Endothelial cell of umbilical vein (primary cell): ENCODE measurements around the gene ADGRD1. TPM values are rescaled to one million over a fixed set of nuclear protein-coding genes. Genes with fewer than 3 reads are reported as not detected.

ENCODE experiments used
- BruUV-seq: library from RNA; stranded (reverse); fragments of 400-500 nt; replicated peaks from 2 replicates; lab custom pipeline; 2021; lab: Mats Ljungman, UMichigan
- CTCF ChIA-PET: fragments of 300-600, 350-600 bp; sonication (Branson Sonifier 250); formaldehyde crosslinking; loops from one replicate; lab custom pipeline; 2021; ENCODE audit warnings: antibody characterized with exemption, inconsistent platforms; lab: Charles Lee
- POLR2A ChIA-PET: fragments of 300-600, 350-600 bp; sonication (Branson Sonifier 250); formaldehyde crosslinking; loops from one replicate; lab custom pipeline; 2021; ENCODE audit warnings: antibody characterized with exemption, inconsistent platforms; lab: Charles Lee
- DNase-seq: peaks from one replicate; pipeline ENCODE4 v3.0.0-alpha.2; 2011; ENCODE audit warnings: low read depth, low spot score
- FAIRE-seq: peaks from 2 replicates; lab custom pipeline; 2011; peaks lifted over from hg19 to GRCh38; lab: Jason Lieb, UNC
- H2AFZ ChIP-seq: 2 replicates; pipeline ENCODE4 v1.6.0; 2012; ENCODE audit warnings: low read depth, low read length, control low read depth, inconsistent platforms
- H3K27ac ChIP-seq: 2 replicates; pipeline ENCODE4 v1.5.1; 2011; ENCODE audit warnings: low read depth, mild to moderate bottlenecking, control low read depth, low read length, moderate library complexity; ENCODE audit not compliant: insufficient read depth
- H3K27me3 ChIP-seq, 2 experiments: 2 replicates each; pipeline versions ENCODE4 v1.6.0 to v1.6.1; 2011; ENCODE audit warnings: low read length in 2 of 2, mixed read lengths in 1 of 2; ENCODE audit not compliant: control insufficient read depth in 2 of 2, insufficient read depth in 2 of 2
- H3K36me3 ChIP-seq, 2 experiments: 2 replicates in 1 of 2; 3 replicates in 1 of 2; pipeline ENCODE4 v1.5.1; 2011; ENCODE audit warnings: low read length in 2 of 2, mild to moderate bottlenecking in 1 of 2, moderate library complexity in 1 of 2; ENCODE audit not compliant: control insufficient read depth in 2 of 2, insufficient read depth in 2 of 2; ENCODE audit errors: extremely low read depth in 1 of 2
- H3K4me1 ChIP-seq: 3 replicates; pipeline ENCODE4 v1.5.1; 2011; ENCODE audit warnings: mild to moderate bottlenecking, low read length; ENCODE audit not compliant: control insufficient read depth, insufficient read depth; ENCODE audit errors: extremely low read depth
- H3K4me2 ChIP-seq: 2 replicates; pipeline ENCODE4 v1.6.1; 2011; ENCODE audit warnings: low read length, control low read depth, mixed read lengths; ENCODE audit not compliant: insufficient read depth
- H3K4me3 ChIP-seq, 3 experiments: fragments of 200-600 bp in 1 of 3; sonication (generic), shearing (Covaris generic) in 1 of 3; replicated peaks in 1 of 3; 2 replicates each; pipeline ENCODE4 v1.5.1; 2011 to 2016; ENCODE audit warnings: control low read depth in 3 of 3, low read length in 3 of 3, mild to moderate bottlenecking in 2 of 3, inconsistent platforms in 1 of 3, low read depth in 1 of 3, moderate library complexity in 1 of 3; ENCODE audit not compliant: insufficient read depth in 1 of 3
- H3K79me2 ChIP-seq: 2 replicates; pipeline ENCODE4 v1.6.0; 2012; ENCODE audit warnings: low read length, inconsistent platforms; ENCODE audit not compliant: control insufficient read depth, insufficient read depth
- H3K9ac ChIP-seq: replicated peaks from 2 replicates; pipeline ENCODE3; 2011; ENCODE audit warnings: low read length, control low read depth; ENCODE audit not compliant: insufficient read depth; ENCODE audit errors: extremely low read depth
- H3K9me1 ChIP-seq: replicated peaks from 3 replicates; pipeline ENCODE4 v1.6.0; 2011; ENCODE audit warnings: mild to moderate bottlenecking, low read length; ENCODE audit not compliant: control insufficient read depth, insufficient read depth; ENCODE audit errors: extremely low read depth
- H3K9me3 ChIP-seq: replicated peaks from 2 replicates; pipeline ENCODE4 v1.5.1; 2012; ENCODE audit warnings: low read length, inconsistent platforms; ENCODE audit not compliant: control insufficient read depth, insufficient read depth
- H4K20me1 ChIP-seq: replicated peaks from 2 replicates; pipeline ENCODE3; 2011; ENCODE audit warnings: mild to moderate bottlenecking, low read length; ENCODE audit not compliant: control insufficient read depth, insufficient read depth; ENCODE audit errors: extremely low read depth
- CTCF ChIP-seq, 2 donors: IDR thresholded peaks; 1 replicate in 1 of 2; 2 replicates in 1 of 2; pipeline ENCODE4 v1.5.1; 2011; ENCODE audit warnings: low read length in 2 of 2, mild to moderate bottlenecking in 2 of 2, moderate library complexity in 2 of 2, control low read depth in 1 of 2, inconsistent platforms in 1 of 2, low read depth in 1 of 2; ENCODE audit not compliant: insufficient read depth in 1 of 2; ENCODE audit errors: extremely low read depth in 1 of 2
- EZH2 ChIP-seq: IDR thresholded peaks from 2 replicates; pipeline ENCODE4 v1.6.1; 2012; ENCODE audit warnings: borderline replicate concordance, low read depth, mild to moderate bottlenecking, moderate library complexity, low read length, inconsistent platforms; ENCODE audit not compliant: severe bottlenecking
- FOS ChIP-seq: IDR thresholded peaks from 2 replicates; pipeline ENCODE4 v1.6.1; 2011; ENCODE audit warnings: mild to moderate bottlenecking, low read length, moderate library complexity, borderline replicate concordance; ENCODE audit not compliant: insufficient read depth
- GATA2 ChIP-seq: IDR thresholded peaks from 2 replicates; pipeline ENCODE4 v1.7.0; 2011; ENCODE audit warnings: low read depth, mild to moderate bottlenecking, moderate library complexity, mixed read lengths, low read length; ENCODE audit not compliant: insufficient read length, insufficient read depth
- JUN ChIP-seq: IDR thresholded peaks from 2 replicates; pipeline ENCODE4 v1.6.1; 2011; ENCODE audit warnings: borderline replicate concordance, low read depth; ENCODE audit not compliant: insufficient read length, insufficient read depth
- MYC ChIP-seq: IDR thresholded peaks from one replicate; pipeline ENCODE4 v1.6.1; 2011; ENCODE audit warnings: mild to moderate bottlenecking, low read depth, low read length
- POLR2A ChIP-seq: IDR thresholded peaks from 2 replicates; pipeline ENCODE4 v1.6.1; 2012; ENCODE audit warnings: low read depth, mild to moderate bottlenecking, control low read depth, low read length
- POLR2AphosphoS5 ChIP-seq: IDR thresholded peaks from 2 replicates; pipeline ENCODE4 v1.6.1; 2012; ENCODE audit warnings: low read depth, mild to moderate bottlenecking, control low read depth, low read length, moderate library complexity; ENCODE audit not compliant: insufficient read depth
- dilution Hi-C: fragments of 300-500 bp; cut with MboI; formaldehyde crosslinking; loops from one replicate; pipeline ENCODE4 v1.15.0; 2019; ENCODE audit warnings: low sequenced_read_pairs; ENCODE audit not compliant: extremely low pct_ligation_motif_present
- intact Hi-C: fragments of 100-400 bp; cut with micrococcal nuclease; formaldehyde crosslinking; loops from one replicate; pipeline ENCODE4 v1.10.0; 2022
- polyA plus RNA-seq, 4 experiments: library from polyadenylated mRNA; depleted of rRNA in 3 of 4; stranded (reverse) in 3 of 4; unstranded in 1 of 4; fragments of >200 nt; gene quantifications; 2 replicates each; pipeline versions ENCODE4 v1.2.1 to v1.2.3, GENCODE V29; 2011 to 2012; ENCODE audit warnings: missing spikeins in 1 of 4
- total RNA-seq: library from RNA; stranded (reverse); gene quantifications from 2 replicates; pipeline ENCODE4 v1.2.3, GENCODE V29; 2021
- TF ChIP-seq, protein P1 (sequence below): IDR thresholded peaks from 2 replicates; pipeline ENCODE4 v1.6.1; 2011; ENCODE audit not compliant: insufficient read depth, insufficient read length

Gene ADGRD1
- total and polyA plus RNA-seq, 2 donors (not counting 3 experiments of a cell fraction or from before 2014, with no cell fraction given), result 0.07 TPM; not detected in 1

- FAIRE-seq (no peak), DNase-seq (no peak)
- no peaks in the 10 kb centered on the region for H4K20me1 ChIP-seq
- intact Hi-C loops, result no loop called here
- dilution Hi-C loops, result no loop called here
- H3K27ac ChIP-seq, result no peak overlapping the region
- H3K9me3 ChIP-seq, result no peaks in the 10 kb centered on the region
- TF ChIP-seq FOS (no peak), GATA2 (no peak), EZH2 (no peak), POLR2AphosphoS5 (no peak), MYC (no peak), POLR2A (no peak), JUN (no peak), CTCF (IDR thresholded peaks at IDR 0.05; ENCODE audit: extremely low read depth in 1 of 2, insufficient read depth in 1 of 2, low read depth in 1 of 2, low read length in 2 of 2) (no peak)
- TF ChIP-seq, protein P1, sequence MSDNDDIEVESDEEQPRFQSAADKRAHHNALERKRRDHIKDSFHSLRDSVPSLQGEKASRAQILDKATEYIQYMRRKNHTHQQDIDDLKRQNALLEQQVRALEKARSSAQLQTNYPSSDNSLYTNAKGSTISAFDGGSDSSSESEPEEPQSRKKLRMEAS, result no peak
- no peaks in the 10 kb centered on the region for H3K36me3 ChIP-seq
- no peaks in the 10 kb centered on the region for H3K27me3 ChIP-seq
- no peaks in the 10 kb centered on the region for H3K79me2 ChIP-seq
- H3K4me1 ChIP-seq, result no peaks in the 10 kb centered on the region
- BruUV-seq, result no TSS peak
- no peak overlapping the region for H3K4me2 ChIP-seq
- H3K4me3 ChIP-seq, result no peak overlapping the region
- CTCF ChIA-PET, result no interaction called here
- POLR2A ChIA-PET, result no interaction called here
- H3K9ac ChIP-seq, result no peak overlapping the region
- H3K9me1 ChIP-seq, result no peaks in the 10 kb centered on the region
- H2AFZ ChIP-seq, result no peak overlapping the region
These were observed 100.8 kb downstream of the ADGRD1 start for GRCh38 chr12:131054345-131055092.
